22Rv1 (cell line): ENCODE measurements around the gene PRRT1B.

Experiments
- H3K27ac ChIP-seq: fragments of 450-650 bp; 2 replicates; pipeline ENCODE4 v1.5.1; 2017
- CTCF ChIP-seq: fragments of 450-650 bp; IDR thresholded peaks from 2 replicates; pipeline ENCODE4 v1.5.1; 2017; ENCODE audit warnings: mild to moderate bottlenecking
- ZFX ChIP-seq: fragments of 450-650 bp; IDR thresholded peaks from 2 replicates; pipeline ENCODE4 v1.6.1; 2017; ENCODE audit warnings: antibody characterized with exemption, borderline replicate concordance

The PRRT1B gene

GRCh38 chr9:131590449-131590848 lies 45.1 kb downstream of the PRRT1B start:
- no peak overlapping the region for H3K27ac ChIP-seq
- TF ChIP-seq ZFX = no peak
- TF ChIP-seq CTCF = no peak

GRCh38 chr9:131590907-131591844 lies 45.9 kb downstream of the PRRT1B start:
- H3K27ac ChIP-seq = no peak overlapping the region
- TF ChIP-seq ZFX = no peak
- peak; percentile 84 for TF ChIP-seq CTCF

- TF ChIP-seq CTCF = no peak
- no peak for TF ChIP-seq ZFX
- no peak overlapping the region for H3K27ac ChIP-seq
Observed at GRCh38 chr9:131591845-131592208, 46.5 kb downstream of the PRRT1B start.

GRCh38 chr9:131593091-131593820 lies 47.9 kb downstream of the PRRT1B start:
- H3K27ac ChIP-seq = no peak overlapping the region
- no peak for TF ChIP-seq ZFX
- TF ChIP-seq CTCF = no peak

GRCh38 chr9:131593936-131594665 lies 48.8 kb downstream of the PRRT1B start:
- no peak for TF ChIP-seq ZFX
- TF ChIP-seq CTCF = no peak
- H3K27ac ChIP-seq = no peak overlapping the region

GRCh38 chr9:131594906-131595665 lies 49.8 kb downstream of the PRRT1B start:
- no peak for TF ChIP-seq ZFX
- no peak for TF ChIP-seq CTCF
- no peak overlapping the region for H3K27ac ChIP-seq
